Mesenchymal stem cell (in vitro differentiated cells and primary cell): ENCODE measurements around the gene ATG7.

ENCODE experiments used
- DNase-seq: peaks from one replicate; pipeline ENCODE4 v3.0.0-alpha.2; 2013
- H2AFZ ChIP-seq: one replicate; pipeline ENCODE4 v1.6.1; 2013; ENCODE audit warnings: low read depth, mild to moderate bottlenecking, control low read depth, inconsistent platforms, low read length, moderate library complexity
- H2AK5ac ChIP-seq: 2 replicates; pipeline ENCODE4 v1.6.1; 2013; ENCODE audit warnings: low read length, moderate library complexity, mild to moderate bottlenecking, inconsistent platforms; ENCODE audit not compliant: severe bottlenecking
- H2BK120ac ChIP-seq: one replicate; pipeline ENCODE4 v1.6.1; 2013; ENCODE audit warnings: low read depth, mild to moderate bottlenecking, inconsistent platforms, low read length, moderate library complexity
- H2BK12ac ChIP-seq, 2 experiments: one replicate each; pipeline ENCODE4 v1.6.1; 2013; ENCODE audit warnings: inconsistent platforms in 2 of 2, low read length in 2 of 2, mild to moderate bottlenecking in 2 of 2, moderate library complexity in 2 of 2, control low read depth in 1 of 2
- H2BK15ac ChIP-seq: one replicate; pipeline ENCODE4 v1.6.1; 2013; ENCODE audit warnings: mild to moderate bottlenecking, low read depth, inconsistent platforms; ENCODE audit not compliant: poor library complexity, severe bottlenecking
- H2BK5ac ChIP-seq: 2 replicates; pipeline ENCODE4 v1.6.1; 2013; ENCODE audit warnings: low read depth, mild to moderate bottlenecking, low read length, control low read depth, inconsistent platforms; ENCODE audit not compliant: poor library complexity, severe bottlenecking
- H3K14ac ChIP-seq, 2 experiments: one replicate each; pipeline ENCODE4 v1.6.1; 2013; ENCODE audit warnings: inconsistent platforms in 2 of 2, low read length in 2 of 2, control low read depth in 1 of 2, mild to moderate bottlenecking in 1 of 2, moderate library complexity in 1 of 2
- H3K18ac ChIP-seq, 2 experiments: one replicate each; pipeline ENCODE4 v1.6.1; 2013; ENCODE audit warnings: inconsistent platforms in 2 of 2, low read length in 2 of 2, control low read depth in 1 of 2, low read depth in 1 of 2, mild to moderate bottlenecking in 1 of 2
- H3K23ac ChIP-seq, 2 experiments: one replicate each; pipeline ENCODE4 v1.6.1; 2013; ENCODE audit warnings: inconsistent platforms in 2 of 2, low read length in 2 of 2, mild to moderate bottlenecking in 2 of 2, moderate library complexity in 2 of 2, control low read depth in 1 of 2
- H3K27ac ChIP-seq: 2 replicates; pipeline ENCODE4 v1.5.1; 2013; ENCODE audit warnings: mild to moderate bottlenecking, moderate library complexity, low read length, control low read depth, inconsistent platforms; ENCODE audit not compliant: poor library complexity, severe bottlenecking
- H3K27me3 ChIP-seq, 2 experiments: 2 replicates each; pipeline versions ENCODE4 v1.6.1 to v1.7.0; 2013; ENCODE audit warnings: low read length in 2 of 2, mild to moderate bottlenecking in 2 of 2, moderate library complexity in 2 of 2, control low read depth in 1 of 2, inconsistent platforms in 1 of 2; ENCODE audit not compliant: control insufficient read depth in 1 of 2, insufficient read depth in 1 of 2
- H3K36me3 ChIP-seq, 2 experiments: 2 replicates each; pipeline versions ENCODE4 v1.6.1 to v1.7.0; 2013; ENCODE audit warnings: low read length in 2 of 2, control low read depth in 1 of 2, inconsistent platforms in 1 of 2, low read depth in 1 of 2, mild to moderate bottlenecking in 1 of 2; ENCODE audit not compliant: insufficient read depth in 2 of 2, control insufficient read depth in 1 of 2
- H3K4ac ChIP-seq, 2 experiments: one replicate each; pipeline ENCODE4 v1.6.1; 2013; ENCODE audit warnings: inconsistent platforms in 2 of 2, low read length in 2 of 2, mild to moderate bottlenecking in 2 of 2, moderate library complexity in 2 of 2, control low read depth in 1 of 2, low read depth in 1 of 2
- H3K4me1 ChIP-seq: 2 replicates; pipeline ENCODE4 v1.6.1; 2013; ENCODE audit warnings: low read depth, low read length, control low read depth; ENCODE audit not compliant: control insufficient read depth, insufficient read depth
- H3K4me2 ChIP-seq: 2 replicates; pipeline ENCODE4 v1.6.1; 2013; ENCODE audit warnings: low read length, mild to moderate bottlenecking, inconsistent platforms; ENCODE audit not compliant: poor library complexity, severe bottlenecking
- H3K4me3 ChIP-seq, 2 experiments: 2 replicates each; pipeline versions ENCODE4 v1.5.1 to v1.7.0; 2013; ENCODE audit warnings: low read length in 2 of 2, mild to moderate bottlenecking in 2 of 2, control low read depth in 1 of 2, low read depth in 1 of 2; ENCODE audit not compliant: insufficient read depth in 1 of 2
- H3K79me1 ChIP-seq: replicated peaks from 2 replicates; pipeline ENCODE4 v1.6.1; 2013; ENCODE audit warnings: mild to moderate bottlenecking, control low read depth, low read length, inconsistent platforms; ENCODE audit not compliant: poor library complexity, severe bottlenecking
- H3K9ac ChIP-seq: 2 replicates; pipeline ENCODE4 v1.7.0; 2013; ENCODE audit warnings: mild to moderate bottlenecking, low read length, moderate library complexity
- H3K9me3 ChIP-seq: 2 replicates; pipeline ENCODE4 v1.7.0; 2013; ENCODE audit warnings: mild to moderate bottlenecking, low read length; ENCODE audit not compliant: control insufficient read depth
- H4K8ac ChIP-seq: one replicate; pipeline ENCODE4 v1.6.1; 2013; ENCODE audit warnings: inconsistent platforms, mild to moderate bottlenecking, low read length, moderate library complexity
- H4K91ac ChIP-seq: one replicate; pipeline ENCODE4 v1.6.1; 2013; ENCODE audit warnings: mild to moderate bottlenecking, low read length, inconsistent platforms
- WGBS: methylation state at CpG from one replicate; pipeline ENCODE4 v1.1.7; 2013; ENCODE audit warnings: mixed read lengths; 5-methylcytosine and 5-hydroxymethylcytosine counted together

The ATG7 gene

GRCh38 chr3:11307830-11308432, 35.7 kb downstream of the ATG7 start:
- Histone ChIP-seq H3K23ac (no peak overlapping the region), H4K91ac (no peak overlapping the region), H2BK5ac (no peak overlapping the region)

GRCh38 chr3:11310258-11310657, 38.1 kb downstream of the ATG7 start:
- H3K4me1 ChIP-seq: peaks cover 1% of the 10 kb centered on the region
- no peak overlapping the region for H3K14ac ChIP-seq
- H2AFZ ChIP-seq: no peak overlapping the region
- H4K8ac ChIP-seq: no peak overlapping the region
- H4K91ac ChIP-seq: no peak overlapping the region
- no peak for DNase-seq
- no peak overlapping the region for H3K23ac ChIP-seq
- H3K4me2 ChIP-seq: no peak overlapping the region
- H3K18ac ChIP-seq: no peak overlapping the region
- H3K4me3 ChIP-seq: no peak overlapping the region
- H2BK5ac ChIP-seq: no peak overlapping the region
- WGBS: 95% methylated on average over 2 of the region's 5 CpGs
- H3K4ac ChIP-seq: no peak overlapping the region
- H2BK120ac ChIP-seq: no peak overlapping the region
- peaks cover 28% of the 10 kb centered on the region for H3K79me1 ChIP-seq
- H3K27me3 ChIP-seq: no peaks in the 10 kb centered on the region
- no peaks in the 10 kb centered on the region for H3K9me3 ChIP-seq
- H2BK15ac ChIP-seq: no peak overlapping the region
- no peak overlapping the region for H3K9ac ChIP-seq
- H2BK12ac ChIP-seq: no peak overlapping the region
- no peak overlapping the region for H2AK5ac ChIP-seq
- no peak overlapping the region for H3K27ac ChIP-seq
- H3K36me3 ChIP-seq: peaks cover 38 to 89% of the 10 kb centered on the region in 2 experiments

More at GRCh38 chr3:11307830-11308432, 35.7 kb downstream of the ATG7 start:
- Histone ChIP-seq H3K4me3 (no peak overlapping the region), H2BK15ac (no peak overlapping the region), H3K18ac (no peak overlapping the region), H4K8ac (no peak overlapping the region), H3K9ac (peak overlapping the region; percentile 78), H2BK120ac (no peak overlapping the region), H3K9me3 (no peaks in the 10 kb centered on the region), H3K36me3 (peaks cover 34 to 79% of the 10 kb centered on the region in 2 experiments), H3K27me3 (no peaks in the 10 kb centered on the region), H3K4me1 (peaks cover 1% of the 10 kb centered on the region), H3K4ac (no peak overlapping the region), H2BK12ac (no peak overlapping the region), H3K14ac (no peak overlapping the region), H2AK5ac (no peak overlapping the region), H3K79me1 (peaks cover 29% of the 10 kb centered on the region), H3K27ac (no peak overlapping the region), H2AFZ (no peak overlapping the region), H3K4me2 (no peak overlapping the region)
- 84% methylated on average over 6 of the region's 6 CpGs for WGBS
- no peak for DNase-seq

DNA sequence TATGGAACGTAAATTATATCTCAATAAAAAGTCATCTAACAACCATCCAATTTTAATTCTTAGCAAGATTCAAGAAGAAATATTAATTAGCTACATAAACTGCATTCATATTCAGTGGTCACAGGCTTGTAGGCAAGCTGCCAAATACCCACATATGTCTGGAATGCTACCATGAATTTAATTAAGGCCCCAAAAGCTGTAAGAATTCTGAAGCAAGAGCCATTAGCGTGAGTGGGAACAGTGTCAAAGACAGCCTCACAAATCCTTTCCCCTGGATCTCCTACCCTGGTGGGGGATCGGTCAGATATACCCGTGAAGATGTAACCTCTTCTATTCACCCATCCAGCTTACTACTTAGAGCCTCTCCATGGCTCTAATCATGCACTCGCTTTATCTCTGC, 40.0 kb downstream of the ATG7 start:
- Histone ChIP-seq H3K4me3 (no peak overlapping the region), H2BK15ac (no peak overlapping the region), H4K91ac (no peak overlapping the region), H3K18ac (no peak overlapping the region), H3K9ac (no peak overlapping the region), H3K27me3 (no peaks in the 10 kb centered on the region), H3K23ac (no peak overlapping the region), H2AFZ (no peak overlapping the region), H3K4me2 (no peak overlapping the region), H2BK12ac (no peak overlapping the region), H3K9me3 (no peaks in the 10 kb centered on the region), H4K8ac (no peak overlapping the region), H2AK5ac (no peak overlapping the region), H2BK120ac (no peak overlapping the region), H2BK5ac (no peak overlapping the region), H3K14ac (no peak overlapping the region), H3K27ac (no peak overlapping the region), H3K4ac (no peak overlapping the region), H3K4me1 (no peaks in the 10 kb centered on the region), H3K36me3 (peaks cover 37 to 96% of the 10 kb centered on the region in 2 experiments), H3K79me1 (peaks cover 21% of the 10 kb centered on the region)
- DNase-seq: no peak
- WGBS: 93% methylated on average over 3 of the region's 5 CpGs

DNA sequence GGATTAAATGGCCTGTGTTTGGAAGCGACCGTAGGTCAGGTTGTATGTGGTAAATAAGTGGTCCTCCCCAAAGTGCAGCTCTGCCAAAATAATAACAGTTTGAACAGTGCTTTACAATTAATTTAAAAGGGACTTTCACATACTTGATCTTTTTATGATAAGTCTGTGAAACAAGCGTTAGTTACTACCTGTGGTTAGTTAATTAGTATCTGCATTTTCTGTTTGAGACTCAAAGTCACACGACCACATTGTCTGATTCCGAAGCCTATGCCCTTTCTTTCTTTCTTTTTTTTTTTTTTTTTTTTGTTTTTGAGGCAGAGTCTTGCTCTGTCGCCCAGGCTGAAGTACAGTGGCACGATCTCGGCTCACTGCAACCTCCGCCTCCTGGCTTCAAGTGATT, 45.1 kb downstream of the ATG7 start:
- H3K4ac ChIP-seq: no peak overlapping the region
- no peak overlapping the region for H3K14ac ChIP-seq
- no peak overlapping the region for H2BK5ac ChIP-seq
- no peaks in the 10 kb centered on the region for H3K27me3 ChIP-seq
- H3K4me3 ChIP-seq: no peak overlapping the region
- DNase-seq: no peak
- no peak overlapping the region for H4K8ac ChIP-seq
- no peak overlapping the region for H2AK5ac ChIP-seq
- no peak overlapping the region for H3K23ac ChIP-seq
- peaks cover 13% of the 10 kb centered on the region for H3K79me1 ChIP-seq
- H4K91ac ChIP-seq: no peak overlapping the region
- no peak overlapping the region for H3K18ac ChIP-seq
- no peak overlapping the region for H2BK120ac ChIP-seq
- no peaks in the 10 kb centered on the region for H3K9me3 ChIP-seq
- peaks cover 30 to 96% of the 10 kb centered on the region in 2 experiments for H3K36me3 ChIP-seq
- 98% methylated on average over 8 of the region's 9 CpGs for WGBS
- H2AFZ ChIP-seq: no peak overlapping the region
- H2BK15ac ChIP-seq: no peak overlapping the region
- H3K4me1 ChIP-seq: no peaks in the 10 kb centered on the region
- no peak overlapping the region for H3K4me2 ChIP-seq
- no peak overlapping the region for H3K27ac ChIP-seq
- no peak overlapping the region for H2BK12ac ChIP-seq
- H3K9ac ChIP-seq: no peak overlapping the region
